HepG2 (cell line): ENCODE results near the gene INO80B. TPM values are rescaled to one million over a fixed set of nuclear protein-coding genes. Genes with fewer than 3 reads are reported as not detected.

ENCODE experiments used
- EZH2 ChIP-seq: conservative IDR thresholded peaks from 2 replicates; pipeline ENCODE4 v1.6.1; 2012; ENCODE audit warnings: mild to moderate bottlenecking, low read depth, low read length, moderate library complexity
- GABPA ChIP-seq, 2 experiments: IDR thresholded peaks; 2 replicates each; pipeline ENCODE4 v1.6.1; 2011 to 2016; ENCODE audit warnings: low read depth in 2 of 2, low read length in 1 of 2, missing biosample characterization in 1 of 2, missing genetic modification characterization in 1 of 2
- HMG20A ChIP-seq: IDR thresholded peaks from 2 replicates; pipeline ENCODE4 v1.6.1; 2016; ENCODE audit warnings: borderline replicate concordance
- HOXA5 ChIP-seq: sonication (generic); formaldehyde crosslinking; IDR thresholded peaks from 2 replicates; pipeline ENCODE4 v1.4.0; 2020; ENCODE audit warnings: missing genetic modification reagents
- IRX3 ChIP-seq: sonication (generic); formaldehyde crosslinking; IDR thresholded peaks from 2 replicates; pipeline ENCODE4 v1.8.1; 2023; ENCODE audit warnings: mild to moderate bottlenecking, low read depth, missing genetic modification reagents, borderline replicate concordance
- MAFG ChIP-seq: sonication (generic); formaldehyde crosslinking; IDR thresholded peaks from 2 replicates; pipeline ENCODE4 v1.5.1; 2020; ENCODE audit warnings: mild to moderate bottlenecking, missing genetic modification reagents
- RFX3 ChIP-seq: IDR thresholded peaks from 2 replicates; pipeline ENCODE4 v1.6.1; 2016; ENCODE audit warnings: missing biosample characterization, missing genetic modification reagents
- RFXAP ChIP-seq: sonication (generic); formaldehyde crosslinking; IDR thresholded peaks from 2 replicates; pipeline ENCODE4 v1.4.0; 2020; ENCODE audit warnings: missing genetic modification reagents, borderline replicate concordance
- XBP1 ChIP-seq: sonication (generic); formaldehyde crosslinking; IDR thresholded peaks from 2 replicates; pipeline ENCODE4 v1.5.0; 2020; ENCODE audit warnings: missing genetic modification reagents
- ZIK1 ChIP-seq: sonication (generic); formaldehyde crosslinking; IDR thresholded peaks from 2 replicates; pipeline ENCODE4 v1.5.0; 2020; ENCODE audit warnings: mild to moderate bottlenecking, low read depth, missing genetic modification reagents, borderline replicate concordance
- ZNF598 ChIP-seq: sonication (generic); formaldehyde crosslinking; IDR thresholded peaks from 2 replicates; pipeline ENCODE4 v1.5.1; 2020; ENCODE audit warnings: mild to moderate bottlenecking, missing genetic modification reagents, borderline replicate concordance
- ZNF879 ChIP-seq: sonication (generic); formaldehyde crosslinking; IDR thresholded peaks from 2 replicates; pipeline ENCODE4 v1.8.1; 2023; ENCODE audit warnings: missing genetic modification reagents
- polyA plus RNA-seq, 8 experiments: library from polyadenylated mRNA; depleted of rRNA in 3 of 8; stranded (reverse) in 7 of 8; unstranded in 1 of 8; fragments of >200 nt; fragmentation: Illumina TruSeq in 4 of 8; extraction: Trizol in 4 of 8; gene quantifications; 2 replicates each; pipeline versions ENCODE4 v1.2.1 to v1.2.3, GENCODE V29; 2011 to 2016; ENCODE audit warnings: low read depth in 4 of 8, missing spikeins in 1 of 8, mixed read lengths in 1 of 8; ENCODE audit not compliant: insufficient read depth in 1 of 8
- total RNA-seq, 5 experiments: library from RNA; depleted of rRNA; stranded (reverse); fragments of >200 nt; fragmentation: Illumina TruSeq; extraction: Trizol; gene quantifications; 2 replicates each; pipeline ENCODE4 v1.2.3, GENCODE V29; 2016; ENCODE audit warnings: low read depth in 1 of 5
- TF ChIP-seq, protein P1 (sequence below): sonication (generic); formaldehyde crosslinking; IDR thresholded peaks from 2 replicates; pipeline ENCODE4 v1.4.0; 2020; ENCODE audit warnings: missing genetic modification reagents, borderline replicate concordance
- TF ChIP-seq, protein P2 (sequence below): sonication (generic); formaldehyde crosslinking; IDR thresholded peaks from 2 replicates; pipeline ENCODE4 v1.4.0; 2020; ENCODE audit warnings: low read depth, missing genetic modification reagents
- TF ChIP-seq, protein P3 (sequence below): sonication (generic); formaldehyde crosslinking; IDR thresholded peaks from 2 replicates; pipeline ENCODE4 v1.5.0; 2020; ENCODE audit warnings: mild to moderate bottlenecking, missing genetic modification reagents, moderate library complexity
- TF ChIP-seq, protein P4 (sequence below): sonication (generic); formaldehyde crosslinking; IDR thresholded peaks from 2 replicates; pipeline ENCODE4 v1.4.0; 2020; ENCODE audit warnings: missing genetic modification reagents, low read depth, mild to moderate bottlenecking, borderline replicate concordance

INO80B gene
- total and polyA plus RNA-seq, 2 of the 13 experiments (the other 11 are each of a cell fraction or from before 2014, with no cell fraction given): 6.2 to 14.5 TPM

DNA sequence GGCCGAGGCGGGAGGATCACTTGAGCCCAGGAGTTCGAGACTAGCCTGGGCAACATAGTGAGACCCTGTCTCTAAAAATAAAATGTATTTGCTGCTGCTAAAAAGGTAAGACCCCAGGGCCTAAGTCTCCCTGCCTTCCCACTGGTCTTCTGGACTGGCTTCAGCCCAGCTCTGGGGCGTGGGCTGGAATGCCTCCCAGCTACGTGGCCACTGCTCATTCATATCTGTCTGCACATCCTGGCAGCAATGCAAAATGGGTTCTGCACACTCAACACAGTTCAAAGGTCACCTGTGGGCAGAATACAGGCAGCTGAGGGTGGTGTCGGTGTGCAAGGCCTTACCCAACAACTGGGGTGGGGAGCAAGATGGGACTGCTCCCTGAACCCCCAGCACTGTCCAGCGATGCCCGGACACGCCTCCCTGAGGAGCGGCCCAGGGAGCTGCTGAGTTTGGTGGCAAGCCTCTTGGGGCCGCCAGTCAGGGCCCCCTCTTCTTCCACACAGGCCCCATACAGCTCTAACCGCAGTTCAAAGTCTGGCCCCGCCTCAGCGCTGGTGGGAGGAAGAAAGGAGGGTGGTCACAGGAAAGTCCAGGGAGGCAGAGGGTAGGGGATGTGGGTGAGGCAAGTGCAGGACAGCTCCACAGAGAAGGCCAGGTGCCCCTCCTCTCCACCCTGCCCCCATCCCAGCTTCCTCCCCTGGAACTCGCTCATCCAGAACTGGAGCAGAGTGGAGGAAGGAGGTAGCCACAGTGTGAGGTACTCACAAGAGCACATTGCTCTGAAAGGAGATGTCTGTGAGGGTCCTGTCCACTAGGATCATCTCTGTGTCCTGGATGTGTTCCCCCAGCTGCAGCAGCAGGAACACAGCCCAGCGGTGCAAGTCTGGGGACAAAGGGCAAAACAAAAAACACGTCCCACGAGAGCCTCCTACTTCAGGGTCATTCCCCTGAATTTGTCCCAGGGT lies 25.1 kb upstream of the INO80B start (continued):
- TF ChIP-seq, protein P1, sequence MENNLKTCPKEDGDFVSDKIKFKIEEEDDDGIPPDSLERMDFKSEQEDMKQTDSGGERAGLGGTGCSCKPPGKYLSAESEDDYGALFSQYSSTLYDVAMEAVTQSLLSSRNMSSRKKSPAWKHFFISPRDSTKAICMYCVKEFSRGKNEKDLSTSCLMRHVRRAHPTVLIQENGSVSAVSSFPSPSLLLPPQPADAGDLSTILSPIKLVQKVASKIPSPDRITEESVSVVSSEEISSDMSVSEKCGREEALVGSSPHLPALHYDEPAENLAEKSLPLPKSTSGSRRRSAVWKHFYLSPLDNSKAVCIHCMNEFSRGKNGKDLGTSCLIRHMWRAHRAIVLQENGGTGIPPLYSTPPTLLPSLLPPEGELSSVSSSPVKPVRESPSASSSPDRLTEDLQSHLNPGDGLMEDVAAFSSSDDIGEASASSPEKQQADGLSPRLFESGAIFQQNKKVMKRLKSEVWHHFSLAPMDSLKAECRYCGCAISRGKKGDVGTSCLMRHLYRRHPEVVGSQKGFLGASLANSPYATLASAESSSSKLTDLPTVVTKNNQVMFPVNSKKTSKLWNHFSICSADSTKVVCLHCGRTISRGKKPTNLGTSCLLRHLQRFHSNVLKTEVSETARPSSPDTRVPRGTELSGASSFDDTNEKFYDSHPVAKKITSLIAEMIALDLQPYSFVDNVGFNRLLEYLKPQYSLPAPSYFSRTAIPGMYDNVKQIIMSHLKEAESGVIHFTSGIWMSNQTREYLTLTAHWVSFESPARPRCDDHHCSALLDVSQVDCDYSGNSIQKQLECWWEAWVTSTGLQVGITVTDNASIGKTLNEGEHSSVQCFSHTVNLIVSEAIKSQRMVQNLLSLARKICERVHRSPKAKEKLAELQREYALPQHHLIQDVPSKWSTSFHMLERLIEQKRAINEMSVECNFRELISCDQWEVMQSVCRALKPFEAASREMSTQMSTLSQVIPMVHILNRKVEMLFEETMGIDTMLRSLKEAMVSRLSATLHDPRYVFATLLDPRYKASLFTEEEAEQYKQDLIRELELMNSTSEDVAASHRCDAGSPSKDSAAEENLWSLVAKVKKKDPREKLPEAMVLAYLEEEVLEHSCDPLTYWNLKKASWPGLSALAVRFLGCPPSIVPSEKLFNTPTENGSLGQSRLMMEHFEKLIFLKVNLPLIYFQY (CRISPR knock-in tag): peak; percentile 56; the same call in 1 of the 2 replicates
- TF ChIP-seq RFXAP (CRISPR knock-in tag): no peak; the same call in 1 of the 2 replicates
- TF ChIP-seq ZIK1: peak; percentile 31; the same call in 1 of the 2 replicates
- TF ChIP-seq, protein P2, sequence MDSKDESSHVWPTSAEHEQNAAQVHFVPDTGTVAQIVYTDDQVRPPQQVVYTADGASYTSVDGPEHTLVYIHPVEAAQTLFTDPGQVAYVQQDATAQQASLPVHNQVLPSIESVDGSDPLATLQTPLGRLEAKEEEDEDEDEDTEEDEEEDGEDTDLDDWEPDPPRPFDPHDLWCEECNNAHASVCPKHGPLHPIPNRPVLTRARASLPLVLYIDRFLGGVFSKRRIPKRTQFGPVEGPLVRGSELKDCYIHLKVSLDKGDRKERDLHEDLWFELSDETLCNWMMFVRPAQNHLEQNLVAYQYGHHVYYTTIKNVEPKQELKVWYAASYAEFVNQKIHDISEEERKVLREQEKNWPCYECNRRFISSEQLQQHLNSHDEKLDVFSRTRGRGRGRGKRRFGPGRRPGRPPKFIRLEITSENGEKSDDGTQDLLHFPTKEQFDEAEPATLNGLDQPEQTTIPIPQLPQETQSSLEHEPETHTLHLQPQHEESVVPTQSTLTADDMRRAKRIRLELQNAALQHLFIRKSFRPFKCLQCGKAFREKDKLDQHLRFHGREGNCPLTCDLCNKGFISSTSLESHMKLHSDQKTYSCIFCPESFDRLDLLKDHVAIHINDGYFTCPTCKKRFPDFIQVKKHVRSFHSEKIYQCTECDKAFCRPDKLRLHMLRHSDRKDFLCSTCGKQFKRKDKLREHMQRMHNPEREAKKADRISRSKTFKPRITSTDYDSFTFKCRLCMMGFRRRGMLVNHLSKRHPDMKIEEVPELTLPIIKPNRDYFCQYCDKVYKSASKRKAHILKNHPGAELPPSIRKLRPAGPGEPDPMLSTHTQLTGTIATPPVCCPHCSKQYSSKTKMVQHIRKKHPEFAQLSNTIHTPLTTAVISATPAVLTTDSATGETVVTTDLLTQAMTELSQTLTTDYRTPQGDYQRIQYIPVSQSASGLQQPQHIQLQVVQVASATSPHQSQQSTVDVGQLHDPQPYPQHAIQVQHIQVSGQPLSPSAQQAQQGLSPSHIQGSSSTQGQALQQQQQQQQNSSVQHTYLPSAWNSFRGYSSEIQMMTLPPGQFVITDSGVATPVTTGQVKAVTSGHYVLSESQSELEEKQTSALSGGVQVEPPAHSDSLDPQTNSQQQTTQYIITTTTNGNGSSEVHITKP (CRISPR knock-in tag): no peak
- no peak for TF ChIP-seq EZH2
- TF ChIP-seq HMG20A (CRISPR knock-in tag): peak; percentile 64
- TF ChIP-seq, protein P3, sequence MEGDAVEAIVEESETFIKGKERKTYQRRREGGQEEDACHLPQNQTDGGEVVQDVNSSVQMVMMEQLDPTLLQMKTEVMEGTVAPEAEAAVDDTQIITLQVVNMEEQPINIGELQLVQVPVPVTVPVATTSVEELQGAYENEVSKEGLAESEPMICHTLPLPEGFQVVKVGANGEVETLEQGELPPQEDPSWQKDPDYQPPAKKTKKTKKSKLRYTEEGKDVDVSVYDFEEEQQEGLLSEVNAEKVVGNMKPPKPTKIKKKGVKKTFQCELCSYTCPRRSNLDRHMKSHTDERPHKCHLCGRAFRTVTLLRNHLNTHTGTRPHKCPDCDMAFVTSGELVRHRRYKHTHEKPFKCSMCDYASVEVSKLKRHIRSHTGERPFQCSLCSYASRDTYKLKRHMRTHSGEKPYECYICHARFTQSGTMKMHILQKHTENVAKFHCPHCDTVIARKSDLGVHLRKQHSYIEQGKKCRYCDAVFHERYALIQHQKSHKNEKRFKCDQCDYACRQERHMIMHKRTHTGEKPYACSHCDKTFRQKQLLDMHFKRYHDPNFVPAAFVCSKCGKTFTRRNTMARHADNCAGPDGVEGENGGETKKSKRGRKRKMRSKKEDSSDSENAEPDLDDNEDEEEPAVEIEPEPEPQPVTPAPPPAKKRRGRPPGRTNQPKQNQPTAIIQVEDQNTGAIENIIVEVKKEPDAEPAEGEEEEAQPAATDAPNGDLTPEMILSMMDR: peak; percentile 41
- TF ChIP-seq RFX3 (CRISPR knock-in tag): 0 out of 2 replicates have a peak, but pooled peaks have one; percentile 11
- TF ChIP-seq IRX3: no peak
- TF ChIP-seq, protein P4, sequence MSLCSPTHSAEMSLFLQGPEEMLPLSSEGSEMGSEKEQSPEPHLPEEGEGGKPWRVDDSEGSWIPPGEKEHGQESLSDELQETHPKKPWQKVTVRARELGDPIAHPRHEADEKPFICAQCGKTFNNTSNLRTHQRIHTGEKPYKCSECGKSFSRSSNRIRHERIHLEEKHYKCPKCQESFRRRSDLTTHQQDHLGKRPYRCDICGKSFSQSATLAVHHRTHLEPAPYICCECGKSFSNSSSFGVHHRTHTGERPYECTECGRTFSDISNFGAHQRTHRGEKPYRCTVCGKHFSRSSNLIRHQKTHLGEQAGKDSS (CRISPR knock-in tag): peak; percentile 54; the same call in 1 of the 2 replicates
- TF ChIP-seq MAFG (CRISPR knock-in tag): no peak
- TF ChIP-seq ZNF879 (CRISPR knock-in tag): no peak
- TF ChIP-seq GABPA (IDR thresholded peaks at IDR 0.05; ENCODE audit: low read depth, low read length): no peak
- 0 out of 2 replicates have a peak, but pooled peaks have one; percentile 28 for TF ChIP-seq GABPA (CRISPR knock-in tag; IDR thresholded peaks at IDR 0.05; ENCODE audit: low read depth)
- TF ChIP-seq HOXA5 (CRISPR knock-in tag): no peak
- no peak for TF ChIP-seq XBP1 (CRISPR knock-in tag)
- TF ChIP-seq ZNF598 (CRISPR knock-in tag): 0 out of 2 replicates have a peak, but pooled peaks have one; percentile 35
